HG03342 (cell line): ENCODE measurements around the gene CFAP43.
"Not testable (repeated sequence)": the region's sequence is repeated elsewhere in the genome, so short reads cannot be mapped to it uniquely, and the experiment has no call there.

Experiments used
- ATAC-seq: cut with Tn5 transposase; IDR thresholded peaks from one replicate; pipeline ENCODE4 v1.9.1; 2021; ENCODE audit warnings: mild to moderate bottlenecking, moderate library complexity; ENCODE audit not compliant: unreplicated experiment

CFAP43 gene

DNA sequence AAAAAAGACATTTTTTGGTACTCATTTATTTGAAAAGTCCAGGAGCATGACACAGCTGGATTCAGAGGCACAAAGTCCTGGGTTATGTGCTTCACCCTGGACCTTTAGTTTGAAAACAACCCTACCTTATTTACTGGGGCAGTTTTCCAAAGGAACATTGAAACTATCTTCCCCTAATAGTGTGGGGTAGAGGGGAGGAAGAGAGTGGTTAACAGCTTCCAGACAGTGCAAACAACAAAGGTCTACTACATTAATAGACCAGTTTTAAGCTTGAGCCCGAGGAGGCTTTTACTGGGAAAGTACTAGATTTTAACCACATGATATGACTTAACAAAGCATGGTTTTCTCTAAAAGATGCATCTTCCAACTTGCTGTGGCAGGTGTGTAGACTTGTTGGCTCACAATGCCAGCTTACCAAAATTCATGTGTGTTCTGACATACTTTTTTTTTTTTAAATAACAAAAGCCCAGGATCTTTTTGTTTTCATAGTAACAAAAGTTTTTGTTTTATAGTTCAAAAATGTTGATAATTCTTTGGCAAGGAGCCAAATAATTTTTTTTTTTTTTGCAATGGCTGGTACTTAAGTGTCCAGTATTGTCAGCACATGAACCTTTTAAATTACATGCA lies 24.3 kb upstream of the CFAP43 start:
- ATAC-seq: no peak

DNA sequence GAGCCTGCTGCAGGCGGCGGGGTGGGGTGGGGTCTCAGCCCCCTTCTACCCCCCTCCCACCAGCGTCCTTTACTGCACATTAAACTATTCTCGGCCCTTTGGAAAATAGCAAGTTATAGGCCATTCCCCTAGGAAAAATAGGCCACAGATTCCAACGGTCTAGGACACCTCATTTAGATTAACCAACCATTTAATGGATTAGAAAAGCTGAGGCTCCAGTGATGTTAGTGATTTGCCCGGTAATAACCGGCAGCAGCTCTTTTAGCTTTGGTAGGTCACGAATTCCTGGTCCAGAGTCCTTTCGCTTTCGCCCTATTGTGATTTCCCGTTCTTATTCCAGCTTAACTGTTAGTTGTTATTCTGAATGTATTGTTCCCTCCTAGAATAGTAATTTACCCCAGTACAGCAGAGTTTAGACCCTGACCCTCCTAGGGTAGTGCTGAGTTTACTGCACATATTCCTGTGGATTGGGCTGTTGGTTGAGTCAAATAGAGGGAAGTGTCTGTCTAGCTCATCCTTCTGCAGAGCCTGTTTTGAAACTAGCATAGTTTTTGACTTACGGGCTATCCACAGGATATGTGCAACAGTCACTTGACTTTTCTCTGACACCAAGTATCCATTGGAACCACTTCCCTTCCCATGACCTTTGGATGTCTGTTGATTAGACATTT lies 23.3 kb upstream of the CFAP43 start:
- ATAC-seq: peak; percentile 41

GRCh38 chr10:104254493-104255310 lies 22.5 kb upstream of the CFAP43 start, which contains the start of gene GSTO1:
GSTO1 (plus strand) TSS chr10:104254892; CDS start chr10:104254929, 37 bp downstream.
- peak; percentile 69 for ATAC-seq

GRCh38 chr10:104253606-104254410 lies 21.6 kb upstream of the CFAP43 start:
- ATAC-seq: no peak

GRCh38 chr10:104253106-104253505 lies 20.9 kb upstream of the CFAP43 start:
- ATAC-seq: no peak

GRCh38 chr10:104252368-104252767 lies 20.2 kb upstream of the CFAP43 start:
- ATAC-seq: no peak

GRCh38 chr10:104251443-104251842 lies 19.3 kb upstream of the CFAP43 start:
- ATAC-seq: no peak

DNA sequence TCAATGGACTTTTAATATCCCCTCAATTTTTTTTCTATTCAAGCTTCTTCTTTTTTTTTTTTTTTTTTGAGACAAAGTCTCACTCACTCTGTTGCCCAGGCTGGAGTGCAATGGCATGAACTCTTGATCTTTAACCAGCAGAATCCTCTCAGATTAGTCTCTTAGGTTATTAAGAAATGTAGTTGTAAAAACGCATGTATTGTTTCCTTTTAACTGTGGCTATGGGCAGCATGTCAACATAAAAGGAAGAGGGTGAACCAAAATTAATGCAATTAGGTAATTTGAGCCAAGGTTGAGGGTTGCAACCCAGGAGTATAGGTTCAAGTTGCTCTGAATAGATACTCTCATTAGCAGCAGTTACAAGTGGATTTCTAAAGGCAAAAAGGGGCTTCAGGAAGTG lies 18.2 kb upstream of the CFAP43 start:
- no peak for ATAC-seq

DNA sequence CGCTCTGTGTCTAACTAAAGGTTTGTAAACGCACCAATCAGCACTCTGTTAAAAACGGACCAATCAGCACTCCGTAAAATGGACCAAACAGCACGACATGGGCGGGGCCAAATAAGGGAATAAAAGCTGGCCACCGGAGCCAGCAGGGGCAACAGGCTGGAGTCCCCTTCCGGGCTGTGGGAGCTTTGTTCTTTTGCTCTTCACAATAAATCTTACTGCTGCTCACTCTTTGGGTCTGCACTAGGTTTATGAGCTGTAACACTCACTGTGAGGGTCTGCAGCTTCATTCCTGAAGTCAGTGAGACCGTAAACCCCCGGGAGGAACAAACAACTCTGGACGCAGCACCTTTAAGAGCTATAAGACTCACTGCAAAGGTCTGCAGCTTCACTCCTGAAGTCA lies 16.8 kb upstream of the CFAP43 start:
- ATAC-seq: not testable (repeated sequence)

DNA sequence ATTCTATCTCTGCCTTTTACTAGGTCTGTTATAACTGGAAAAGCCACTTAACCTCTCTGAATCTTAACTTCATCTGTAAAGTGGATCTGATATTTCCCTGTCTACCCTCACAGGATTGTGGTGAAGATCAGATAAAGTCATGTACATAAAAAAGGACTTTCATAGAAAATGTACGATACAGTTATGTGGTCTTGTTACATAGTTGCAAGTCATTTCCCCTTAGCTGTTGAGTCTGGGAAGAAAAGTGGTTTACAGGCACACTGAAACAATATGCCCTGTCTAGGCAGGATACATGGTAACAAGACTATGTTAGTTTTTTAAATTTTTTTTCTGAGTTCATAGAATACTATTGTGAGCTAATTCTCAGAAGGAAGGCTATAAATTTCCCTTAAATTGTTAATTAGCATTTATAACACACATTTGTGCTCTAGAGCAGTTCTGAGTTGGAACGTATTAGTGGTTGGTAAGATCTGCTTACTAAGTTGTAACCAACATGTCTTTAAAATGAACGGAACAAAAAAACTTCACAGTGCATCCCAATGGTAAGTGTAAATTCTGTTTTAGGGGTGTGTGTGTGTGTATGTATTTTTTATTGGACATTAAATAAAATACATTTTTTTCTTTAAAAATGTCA lies 15.5 kb upstream of the CFAP43 start:
- no peak for ATAC-seq

- no peak for ATAC-seq
These were observed 14.8 kb upstream of the CFAP43 start for GRCh38 chr10:104246976-104247375.

DNA sequence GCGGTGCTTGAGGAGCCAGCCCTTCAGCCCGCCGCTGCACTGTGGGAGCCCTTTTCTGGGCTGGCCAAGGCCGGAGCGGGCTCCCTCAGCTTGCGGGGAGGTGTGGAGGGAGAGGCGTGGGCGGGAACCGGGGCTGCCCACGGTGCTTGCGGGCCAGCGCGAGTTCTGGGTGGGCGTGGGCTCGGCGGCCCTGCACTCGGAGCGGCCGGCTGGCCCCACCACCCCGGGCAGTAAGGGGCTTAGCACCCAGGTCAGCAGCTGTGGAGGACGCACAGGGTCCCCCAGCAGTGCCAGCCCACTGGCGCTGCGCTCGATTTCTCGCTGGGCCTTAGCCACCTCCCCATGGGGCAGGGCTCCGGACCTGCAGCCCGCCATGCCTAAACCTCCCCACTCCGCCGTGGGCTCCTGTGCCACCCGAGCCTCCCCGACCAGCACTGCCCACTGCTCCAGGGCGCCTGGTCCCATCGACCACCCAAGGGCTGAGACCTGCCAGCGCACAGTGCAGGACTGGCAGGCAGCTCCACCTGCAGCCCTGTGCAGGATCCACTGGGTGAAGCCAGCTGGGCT lies 13.0 kb upstream of the CFAP43 start:
- no peak for ATAC-seq

- no peak for ATAC-seq
These were observed 11.3 kb upstream of the CFAP43 start for GRCh38 chr10:104243512-104243911.

DNA sequence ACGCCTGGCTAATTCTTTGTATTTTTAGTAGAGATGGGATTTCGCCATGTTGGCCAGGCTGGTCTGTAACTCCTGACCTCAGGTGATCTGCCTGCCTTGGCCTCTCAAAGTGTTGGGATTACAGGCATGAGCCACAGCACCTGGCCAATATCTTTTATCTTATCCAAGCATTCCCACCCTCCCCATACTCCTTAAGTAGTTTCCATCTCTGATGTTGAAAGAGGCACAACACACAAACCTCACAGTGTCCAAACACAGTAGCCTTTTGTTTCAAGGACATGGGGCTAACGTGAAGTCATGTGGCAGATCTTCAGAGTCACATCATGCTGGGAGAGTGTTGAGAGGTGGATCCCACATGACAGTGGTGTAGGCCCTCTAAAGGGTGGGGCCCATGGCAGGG lies 10.8 kb upstream of the CFAP43 start:
- ATAC-seq: not testable (repeated sequence)

GRCh38 chr10:104242545-104242944 lies 10.4 kb upstream of the CFAP43 start:
- ATAC-seq: no peak

GRCh38 chr10:104240078-104240477 lies 7.9 kb upstream of the CFAP43 start:
- ATAC-seq: no peak

- no peak for ATAC-seq
These were observed 3.6 kb upstream of the CFAP43 start for GRCh38 chr10:104235801-104236200.

GRCh38 chr10:104234934-104235333 lies 2.8 kb upstream of the CFAP43 start:
- no peak for ATAC-seq

DNA sequence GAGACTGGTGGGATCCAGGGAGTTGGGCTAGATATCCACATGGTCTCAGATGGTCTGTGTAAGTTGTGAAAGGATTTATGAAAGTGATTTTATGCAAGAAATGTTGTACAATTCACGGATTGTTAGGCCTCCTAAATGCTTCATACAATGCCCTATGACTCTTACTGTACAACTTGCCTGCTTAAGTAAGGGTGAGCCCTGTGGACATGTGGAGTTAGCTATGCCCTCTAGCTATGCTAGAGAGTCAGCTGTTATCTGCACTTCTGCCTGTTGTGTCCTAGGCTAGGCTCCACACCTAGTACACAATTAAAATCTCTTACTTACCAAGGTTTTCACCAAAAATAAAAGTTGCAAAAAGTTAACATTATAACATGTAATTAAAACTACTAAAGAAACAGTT lies 1.7 kb upstream of the CFAP43 start:
- no peak for ATAC-seq

DNA sequence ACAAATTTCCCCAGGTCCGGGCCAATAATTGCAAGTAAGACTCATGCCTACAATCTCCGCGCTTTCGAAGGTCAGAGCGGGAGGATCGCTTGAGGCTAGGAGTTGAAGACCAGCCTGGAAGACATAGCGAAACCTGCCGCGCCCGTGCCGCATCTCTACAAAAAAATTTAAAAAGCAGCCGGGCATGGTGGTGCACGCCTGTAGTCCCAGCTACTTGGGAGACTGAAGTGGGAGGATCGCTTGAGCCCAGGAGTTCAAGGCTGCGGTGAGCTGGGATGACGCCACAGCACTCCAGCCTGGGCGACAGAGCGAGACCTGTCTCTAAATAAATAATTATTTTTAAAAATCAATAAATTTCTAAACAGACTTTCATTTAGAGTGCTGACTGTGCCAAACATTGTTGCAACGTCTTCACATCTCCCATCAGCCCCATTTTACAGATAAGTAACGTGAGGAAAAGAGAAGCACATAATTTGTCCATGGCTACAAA lies 494 bp upstream of the CFAP43 start:
- peak; percentile 7 for ATAC-seq
